K562 (cell line): ENCODE measurements around the gene USHBP1. TPM values are rescaled to one million over a fixed set of nuclear protein-coding genes. Genes with fewer than 3 reads are reported as not detected.

ENCODE experiments used
- ATAC-seq: fragments of 200-7000 bp; cut with Tn5 transposase; 3 replicates; pipeline ENCODE4 v1.9.1; 2020; ENCODE audit warnings: moderate library complexity
- BruUV-seq: library from RNA; stranded (reverse); fragments of 400-500 nt; replicated peaks from 2 replicates; lab custom pipeline; 2021; lab: Mats Ljungman, UMichigan
- CTCF ChIA-PET: fragments of 300-600 bp; formaldehyde crosslinking; extraction: SDS; loops from one replicate; lab custom pipeline; 2021; ENCODE audit warnings: low intra/inter-chr PET ratio; lab: Yijun Ruan, JAX
- POLR2A ChIA-PET: fragments of 300-600, 350-650 bp; sonication (Branson Sonifier 250); formaldehyde crosslinking; extraction: SDS; loops from one replicate; lab custom pipeline; 2021; ENCODE audit warnings: antibody characterized with exemption, inconsistent platforms; lab: Yijun Ruan, JAX
- DNase-seq, 4 experiments: peaks; one replicate each; pipeline versions ENCODE4 v3.0.0 to v3.0.0-alpha.2; 2011 to 2018; ENCODE audit warnings: low spot score in 3 of 4, mixed read lengths in 3 of 4; ENCODE audit errors: extremely low read depth in 1 of 4
- FAIRE-seq: peaks from 2 replicates; lab custom pipeline; 2011; peaks lifted over from hg19 to GRCh38; lab: Jason Lieb, UNC
- H2AFZ ChIP-seq: 2 replicates; pipeline ENCODE4 v1.6.0; 2011; ENCODE audit warnings: low read depth, low read length, control low read depth, inconsistent platforms
- H3K27ac ChIP-seq: fragments of 200-600 bp; 3 replicates; pipeline ENCODE4 v1.8.0; 2011; ENCODE audit warnings: low read depth, mild to moderate bottlenecking, control low read depth, inconsistent platforms, low read length, moderate library complexity, mixed read lengths; ENCODE audit errors: extremely low read depth
- H3K27me3 ChIP-seq, 2 experiments: fragments of 300-600 bp in 1 of 2; 2 replicates in 1 of 2; 3 replicates in 1 of 2; pipeline versions ENCODE4 v1.6.0 to v1.8.0; 2011; ENCODE audit warnings: inconsistent platforms in 2 of 2, low read length in 2 of 2, mild to moderate bottlenecking in 1 of 2, mixed read lengths in 1 of 2, moderate library complexity in 1 of 2; ENCODE audit not compliant: control insufficient read depth in 2 of 2, insufficient read depth in 2 of 2
- H3K36me3 ChIP-seq: fragments of 300-600 bp; 3 replicates; pipeline ENCODE4 v1.8.0; 2011; ENCODE audit warnings: mild to moderate bottlenecking, low read length, inconsistent platforms; ENCODE audit not compliant: control insufficient read depth, insufficient read depth
- H3K4me1 ChIP-seq, 2 experiments: fragments of 200-600 bp in 1 of 2; replicated peaks in 1 of 2; 2 replicates in 1 of 2; 3 replicates in 1 of 2; pipeline versions ENCODE4 v1.5.1 to v1.8.0; 2011; ENCODE audit warnings: inconsistent platforms in 2 of 2, low read length in 2 of 2, mild to moderate bottlenecking in 1 of 2, mixed read lengths in 1 of 2, moderate library complexity in 1 of 2; ENCODE audit not compliant: control insufficient read depth in 2 of 2, insufficient read depth in 2 of 2
- H3K4me2 ChIP-seq: 2 replicates; pipeline ENCODE4 v1.6.1; 2011; ENCODE audit warnings: low read length, control low read depth, inconsistent platforms, mixed read lengths; ENCODE audit not compliant: insufficient read depth
- H3K4me3 ChIP-seq: fragments of 200-600 bp; sonication (generic), shearing (Covaris generic); 2 replicates; pipeline ENCODE4 v1.5.1; 2016; ENCODE audit warnings: control low read depth, inconsistent platforms
- H3K79me2 ChIP-seq: fragments of 200-600 bp; 3 replicates; pipeline ENCODE4 v1.8.0; 2011; ENCODE audit warnings: low read length, inconsistent platforms; ENCODE audit not compliant: control insufficient read depth, insufficient read depth
- H3K9ac ChIP-seq, 2 experiments: 2 replicates each; pipeline versions ENCODE4 v1.6.0 to v1.6.1; 2011; ENCODE audit warnings: low read depth in 2 of 2, low read length in 2 of 2, control low read depth in 1 of 2, inconsistent platforms in 1 of 2, mild to moderate bottlenecking in 1 of 2, mixed read lengths in 1 of 2; ENCODE audit not compliant: insufficient read depth in 1 of 2
- H3K9me1 ChIP-seq: one replicate; pipeline ENCODE4 v1.6.0; 2011; ENCODE audit warnings: inconsistent platforms, mild to moderate bottlenecking, low read length, moderate library complexity; ENCODE audit not compliant: control insufficient read depth, insufficient read depth
- H3K9me3 ChIP-seq: replicated peaks from 2 replicates; pipeline ENCODE4 v1.5.1; 2011; ENCODE audit warnings: low read depth, low read length, inconsistent platforms; ENCODE audit not compliant: control insufficient read depth, insufficient read depth
- H4K20me1 ChIP-seq: replicated peaks from 2 replicates; pipeline ENCODE4 v1.6.1; 2011; ENCODE audit warnings: low read length, inconsistent platforms, mixed read lengths; ENCODE audit not compliant: control insufficient read depth, insufficient read depth
- RAD51 ChIP-seq: fragments of 450-650 bp; IDR thresholded peaks from 2 replicates; pipeline ENCODE4 v1.7.1; 2016; ENCODE audit warnings: low read depth, mild to moderate bottlenecking, borderline replicate concordance
- SAP30 ChIP-seq: fragments of 200-600 bp; sonication (generic); IDR thresholded peaks from 2 replicates; pipeline ENCODE4 v1.6.1; 2012; ENCODE audit warnings: borderline replicate concordance, low read depth, mild to moderate bottlenecking, moderate library complexity, low read length, control low read depth, inconsistent platforms; ENCODE audit not compliant: insufficient read depth, poor library complexity, severe bottlenecking
- YY1 ChIP-seq, 3 experiments: IDR thresholded peaks; 2 replicates each; pipeline ENCODE4 v1.6.1; 2011; ENCODE audit warnings: low read length in 2 of 3, mild to moderate bottlenecking in 2 of 3, moderate library complexity in 2 of 3, borderline replicate concordance in 1 of 3, control low read depth in 1 of 3, low read depth in 1 of 3; ENCODE audit not compliant: insufficient read depth in 3 of 3, insufficient replicate concordance in 2 of 3, control insufficient read depth in 1 of 3, insufficient read length in 1 of 3; ENCODE audit errors: extremely low read depth in 1 of 3
- ZNF347 ChIP-seq: fragments of 450-650 bp; formaldehyde crosslinking; IDR thresholded peaks from 2 replicates; pipeline ENCODE4 v1.4.0; 2020; ENCODE audit warnings: low read depth, mild to moderate bottlenecking, moderate library complexity
- WGBS: fragments of 100-300 bp; shearing (Covaris generic); methylation state at CpG from one replicate; pipeline ENCODE4 v1.1.6; 2016; ENCODE audit warnings: low coverage, mixed read lengths; ENCODE audit not compliant: insufficient coverage; ENCODE audit errors: missing lambda C conversion rate; 5-methylcytosine and 5-hydroxymethylcytosine counted together
- in situ Hi-C: fragments of 300-500 bp; cut with MboI; formaldehyde crosslinking; loops from 4 replicates; pipeline ENCODE4 v1.15.0; 2018; ENCODE audit warnings: inconsistent platforms, mixed read lengths
- intact Hi-C: fragments of 100-400 bp; cut with micrococcal nuclease; formaldehyde crosslinking; loops from 2 replicates; pipeline ENCODE4 v1.14.2; 2022
- polyA plus RNA-seq, 8 experiments: library from polyadenylated mRNA; depleted of rRNA in 4 of 8; stranded (reverse) in 5 of 8; unstranded in 3 of 8; fragments of >200 nt; fragmentation: Nextera tagmentation in 2 of 8; fragmentation: Illumina TruSeq in 1 of 8; extraction: Ambion mirVana in 2 of 8; extraction: Trizol in 1 of 8; gene quantifications; 2 replicates each; pipeline versions ENCODE4 v1.2.1 to v1.2.3, GENCODE V29; 2011 to 2014; ENCODE audit warnings: inconsistent platforms in 1 of 8, missing spikeins in 1 of 8
- total RNA-seq, 7 experiments: library from RNA; depleted of rRNA in 6 of 7; stranded (reverse); fragments of >200 nt in 6 of 7; fragmentation: Illumina TruSeq in 2 of 7; extraction: Trizol in 2 of 7; gene quantifications; 2 replicates each; pipeline versions ENCODE4 v1.2.1 to v1.2.3, GENCODE V29; 2011 to 2021; ENCODE audit warnings: low replicate concordance in 1 of 7
- TF ChIP-seq, protein P1 (sequence below): fragments of 450-650 bp; conservative IDR thresholded peaks from 2 replicates; pipeline ENCODE4 v1.6.1; 2016; ENCODE audit warnings: missing genetic modification characterization, low read depth, mild to moderate bottlenecking, control low read depth, missing compliant biosample characterization

USHBP1 gene
- total and polyA plus RNA-seq, 9 of the 15 experiments (the other 6 are each of a cell fraction or from before 2014, with no cell fraction given), result 0.03 to 0.10 (median 0.05) TPM; not detected in 5

DNA sequence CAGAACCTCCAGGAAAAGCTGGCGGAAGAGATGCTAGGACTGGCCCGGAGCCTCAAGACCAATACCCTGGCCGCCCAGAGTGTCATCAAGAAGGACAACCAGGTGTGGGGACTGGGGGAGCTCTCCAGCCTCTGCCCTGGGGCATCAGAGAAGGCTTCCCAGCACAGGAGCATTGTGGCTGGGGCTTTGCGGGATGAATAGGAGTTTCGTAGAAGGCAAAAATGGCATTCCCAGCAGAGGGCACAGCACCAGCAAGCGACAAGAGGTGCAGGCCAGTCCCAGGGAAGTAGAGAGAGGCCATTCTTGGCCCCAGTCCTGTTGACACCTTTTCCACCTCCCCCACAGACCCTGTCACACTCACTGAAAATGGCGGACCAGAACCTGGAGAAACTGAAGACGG is 45.3 kb downstream of the USHBP1 start:
- Histone ChIP-seq H3K36me3 (peaks cover 24% of the 10 kb centered on the region; the same call in 2 of the 3 replicates), H3K9me1 (peaks cover 3% of the 10 kb centered on the region), H2AFZ (no peak overlapping the region), H3K27ac (peak overlapping the region; percentile 84; the same call in 2 of the 3 replicates), H3K4me1 (peaks cover 13 to 31% of the 10 kb centered on the region in 2 experiments), H3K27me3 (no peaks in the 10 kb centered on the region), H4K20me1 (no peaks in the 10 kb centered on the region), H3K79me2 (peaks cover 9% of the 10 kb centered on the region), H3K4me2 (no peak overlapping the region), H3K4me3 (no peak overlapping the region), H3K9me3 (no peaks in the 10 kb centered on the region), H3K9ac (no peak overlapping the region)
- POLR2A ChIA-PET, result interaction anchor here (0.8 kb wide), 1 partner anchor 8 kb away, joined by 3 read pairs; no protein-coding TSS in a partner anchor
- FAIRE-seq (no peak), ATAC-seq (no peak), DNase-seq (no peak)
- WGBS, result 87% methylated on average over 8 of the region's 8 CpGs
- CTCF ChIA-PET, result no interaction called here
- intact Hi-C loops, result no loop called here
- in situ Hi-C loops, result no loop called here
- TSS peak; percentile 13 for BruUV-seq
- TF ChIP-seq YY1 (IDR thresholded peaks at IDR 0.05; ENCODE audit: borderline replicate concordance in 1 of 3, control insufficient read depth in 1 of 3, extremely low read depth in 1 of 3, insufficient read depth in 3 of 3, insufficient read length in 1 of 3, insufficient replicate concordance in 2 of 3, low read depth in 1 of 3, low read length in 2 of 3), result peak in 1 of 3 experiments; percentile 13
- no peak for TF ChIP-seq RAD51
- no peak for TF ChIP-seq ZNF347 (CRISPR knock-in tag)
- TF ChIP-seq, protein P1, sequence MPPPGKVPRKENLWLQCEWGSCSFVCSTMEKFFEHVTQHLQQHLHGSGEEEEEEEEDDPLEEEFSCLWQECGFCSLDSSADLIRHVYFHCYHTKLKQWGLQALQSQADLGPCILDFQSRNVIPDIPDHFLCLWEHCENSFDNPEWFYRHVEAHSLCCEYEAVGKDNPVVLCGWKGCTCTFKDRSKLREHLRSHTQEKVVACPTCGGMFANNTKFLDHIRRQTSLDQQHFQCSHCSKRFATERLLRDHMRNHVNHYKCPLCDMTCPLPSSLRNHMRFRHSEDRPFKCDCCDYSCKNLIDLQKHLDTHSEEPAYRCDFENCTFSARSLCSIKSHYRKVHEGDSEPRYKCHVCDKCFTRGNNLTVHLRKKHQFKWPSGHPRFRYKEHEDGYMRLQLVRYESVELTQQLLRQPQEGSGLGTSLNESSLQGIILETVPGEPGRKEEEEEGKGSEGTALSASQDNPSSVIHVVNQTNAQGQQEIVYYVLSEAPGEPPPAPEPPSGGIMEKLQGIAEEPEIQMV (tag), result no peak
- TF ChIP-seq SAP30, result no peak
